ENCODE measurements around the gene KCNQ4.

GRCh38 chr1:40817791-40818263 lies 34.2 kb downstream of the KCNQ4 start:
- no peak for TF ChIP-seq ARNTL (CRISPR knock-in tag; IDR thresholded peaks at IDR 0.05; ENCODE audit: borderline replicate concordance, low read depth)
- TF ChIP-seq BACH2 (CRISPR knock-in tag; IDR thresholded peaks at IDR 0.05; ENCODE audit: borderline replicate concordance) = no peak
- TF ChIP-seq ZFP30 (CRISPR knock-in tag; IDR thresholded peaks at IDR 0.05) = no peak
- no peak for TF ChIP-seq TOX (CRISPR knock-in tag; IDR thresholded peaks at IDR 0.05; ENCODE audit: borderline replicate concordance)
- TF ChIP-seq, protein P1, sequence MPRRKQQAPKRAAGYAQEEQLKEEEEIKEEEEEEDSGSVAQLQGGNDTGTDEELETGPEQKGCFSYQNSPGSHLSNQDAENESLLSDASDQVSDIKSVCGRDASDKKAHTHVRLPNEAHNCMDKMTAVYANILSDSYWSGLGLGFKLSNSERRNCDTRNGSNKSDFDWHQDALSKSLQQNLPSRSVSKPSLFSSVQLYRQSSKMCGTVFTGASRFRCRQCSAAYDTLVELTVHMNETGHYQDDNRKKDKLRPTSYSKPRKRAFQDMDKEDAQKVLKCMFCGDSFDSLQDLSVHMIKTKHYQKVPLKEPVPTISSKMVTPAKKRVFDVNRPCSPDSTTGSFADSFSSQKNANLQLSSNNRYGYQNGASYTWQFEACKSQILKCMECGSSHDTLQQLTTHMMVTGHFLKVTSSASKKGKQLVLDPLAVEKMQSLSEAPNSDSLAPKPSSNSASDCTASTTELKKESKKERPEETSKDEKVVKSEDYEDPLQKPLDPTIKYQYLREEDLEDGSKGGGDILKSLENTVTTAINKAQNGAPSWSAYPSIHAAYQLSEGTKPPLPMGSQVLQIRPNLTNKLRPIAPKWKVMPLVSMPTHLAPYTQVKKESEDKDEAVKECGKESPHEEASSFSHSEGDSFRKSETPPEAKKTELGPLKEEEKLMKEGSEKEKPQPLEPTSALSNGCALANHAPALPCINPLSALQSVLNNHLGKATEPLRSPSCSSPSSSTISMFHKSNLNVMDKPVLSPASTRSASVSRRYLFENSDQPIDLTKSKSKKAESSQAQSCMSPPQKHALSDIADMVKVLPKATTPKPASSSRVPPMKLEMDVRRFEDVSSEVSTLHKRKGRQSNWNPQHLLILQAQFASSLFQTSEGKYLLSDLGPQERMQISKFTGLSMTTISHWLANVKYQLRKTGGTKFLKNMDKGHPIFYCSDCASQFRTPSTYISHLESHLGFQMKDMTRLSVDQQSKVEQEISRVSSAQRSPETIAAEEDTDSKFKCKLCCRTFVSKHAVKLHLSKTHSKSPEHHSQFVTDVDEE (CRISPR knock-in tag; IDR thresholded peaks at IDR 0.05) = no peak
- TF ChIP-seq, protein P2, sequence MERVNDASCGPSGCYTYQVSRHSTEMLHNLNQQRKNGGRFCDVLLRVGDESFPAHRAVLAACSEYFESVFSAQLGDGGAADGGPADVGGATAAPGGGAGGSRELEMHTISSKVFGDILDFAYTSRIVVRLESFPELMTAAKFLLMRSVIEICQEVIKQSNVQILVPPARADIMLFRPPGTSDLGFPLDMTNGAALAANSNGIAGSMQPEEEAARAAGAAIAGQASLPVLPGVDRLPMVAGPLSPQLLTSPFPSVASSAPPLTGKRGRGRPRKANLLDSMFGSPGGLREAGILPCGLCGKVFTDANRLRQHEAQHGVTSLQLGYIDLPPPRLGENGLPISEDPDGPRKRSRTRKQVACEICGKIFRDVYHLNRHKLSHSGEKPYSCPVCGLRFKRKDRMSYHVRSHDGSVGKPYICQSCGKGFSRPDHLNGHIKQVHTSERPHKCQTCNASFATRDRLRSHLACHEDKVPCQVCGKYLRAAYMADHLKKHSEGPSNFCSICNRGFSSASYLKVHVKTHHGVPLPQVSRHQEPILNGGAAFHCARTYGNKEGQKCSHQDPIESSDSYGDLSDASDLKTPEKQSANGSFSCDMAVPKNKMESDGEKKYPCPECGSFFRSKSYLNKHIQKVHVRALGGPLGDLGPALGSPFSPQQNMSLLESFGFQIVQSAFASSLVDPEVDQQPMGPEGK (CRISPR knock-in tag; IDR thresholded peaks at IDR 0.05; ENCODE audit: borderline replicate concordance) = no peak
- no peak for TF ChIP-seq POU6F1 (CRISPR knock-in tag; IDR thresholded peaks at IDR 0.05; ENCODE audit: borderline replicate concordance, low read depth)
- no peak for TF ChIP-seq PPARA (CRISPR knock-in tag; IDR thresholded peaks at IDR 0.05; ENCODE audit: borderline replicate concordance)
